GM21423 (cell line): Measurements from ENCODE around the gene NECAB3.
A peak's percentile ranks its signal among the peaks of the same experiment; 100 is the strongest.

Experiments
- ATAC-seq: cut with Tn5 transposase; IDR thresholded peaks from one replicate; pipeline ENCODE4 v1.9.1; 2021; ENCODE audit warnings: mild to moderate bottlenecking, moderate library complexity; ENCODE audit not compliant: unreplicated experiment

Gene NECAB3

GRCh38 chr20:33697129-33697528, 22.9 kb upstream of the NECAB3 start:
- no peak for ATAC-seq

- no peak for ATAC-seq
These were observed 22.2 kb upstream of the NECAB3 start for GRCh38 chr20:33696448-33696847.

DNA sequence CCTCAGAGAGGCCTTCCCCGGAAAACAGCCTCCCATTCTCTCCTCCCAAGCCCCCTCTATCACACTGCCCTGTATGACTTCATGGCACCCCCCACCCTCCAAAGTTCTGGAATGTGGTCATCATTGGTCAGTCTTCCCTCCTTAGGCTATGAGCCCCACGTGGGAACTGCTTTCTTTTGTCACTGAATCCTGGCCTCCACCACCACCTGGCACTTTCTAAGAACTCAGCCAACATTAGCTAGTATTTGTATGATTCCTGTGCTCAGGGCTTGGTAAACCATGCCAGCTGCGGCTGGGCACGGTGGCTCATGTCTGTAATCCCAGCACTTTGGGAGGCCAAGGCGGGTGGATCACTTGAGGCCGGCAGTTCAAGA, 20.4 kb upstream of the NECAB3 start:
- no peak for ATAC-seq

DNA sequence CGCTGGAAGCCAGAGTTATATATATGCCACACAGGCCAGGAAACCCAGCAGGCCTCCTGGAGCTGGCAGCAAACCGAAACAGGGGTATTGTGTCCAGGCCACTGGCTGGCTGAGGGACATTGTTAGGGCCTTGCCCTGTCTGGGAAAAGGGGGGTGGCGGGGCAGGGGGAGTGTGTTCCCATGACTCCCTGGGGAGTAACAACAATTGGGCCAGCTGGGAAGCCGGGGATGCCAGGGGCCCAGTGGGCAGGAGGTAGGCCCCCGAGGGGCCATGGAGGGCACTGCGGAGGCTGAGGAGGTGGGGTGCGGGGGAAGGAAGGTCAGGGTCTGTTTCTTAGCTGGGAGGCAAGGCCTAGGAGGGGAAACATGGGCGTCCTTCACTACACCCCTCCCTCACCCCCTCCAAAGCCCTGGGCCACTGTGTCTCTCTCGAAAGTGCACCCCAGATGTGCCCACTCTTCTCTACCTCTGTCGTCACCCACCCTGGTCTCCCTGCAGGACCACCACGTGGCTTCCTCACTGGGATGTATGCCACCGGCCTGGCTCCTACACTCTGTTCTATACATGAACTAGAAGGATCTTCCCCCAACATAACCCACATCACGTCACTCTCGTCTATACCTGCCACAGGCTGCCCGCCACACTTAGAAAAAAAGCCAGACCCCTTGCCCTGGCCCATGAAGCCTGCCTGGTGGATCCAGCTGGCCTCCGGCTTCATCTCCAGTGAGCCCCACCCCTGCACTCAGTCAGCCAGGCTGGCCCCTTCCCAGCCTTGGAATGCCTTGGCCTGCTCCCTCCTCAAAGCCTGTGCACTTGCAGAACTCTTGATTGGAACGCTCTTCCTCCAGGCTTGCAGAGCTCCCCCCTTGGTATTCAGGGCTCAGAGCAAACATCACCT, 19.8 kb upstream of the NECAB3 start:
- no peak for ATAC-seq

GRCh38 chr20:33693289-33693688, 19.1 kb upstream of the NECAB3 start:
- ATAC-seq, result no peak

DNA sequence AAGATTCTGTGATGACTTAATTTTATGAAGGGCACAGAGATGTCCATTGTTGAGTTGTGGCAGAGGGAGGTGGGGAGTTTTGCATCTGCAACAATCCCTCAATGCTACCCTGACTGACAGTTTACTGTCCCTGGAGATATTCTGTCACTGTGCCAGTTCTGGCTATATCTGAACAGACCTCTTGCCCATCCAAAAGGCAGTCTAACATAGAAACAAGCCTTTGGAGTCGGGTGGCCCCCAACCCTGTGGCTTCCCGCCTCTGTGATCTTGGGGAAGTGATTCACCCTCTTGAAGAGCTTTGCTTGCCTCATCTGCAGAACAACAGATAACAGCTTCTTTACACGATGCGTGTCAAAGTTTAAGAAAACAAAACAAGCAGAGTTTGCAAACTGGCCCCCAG, 15.7 kb upstream of the NECAB3 start:
- ATAC-seq, result no peak

DNA sequence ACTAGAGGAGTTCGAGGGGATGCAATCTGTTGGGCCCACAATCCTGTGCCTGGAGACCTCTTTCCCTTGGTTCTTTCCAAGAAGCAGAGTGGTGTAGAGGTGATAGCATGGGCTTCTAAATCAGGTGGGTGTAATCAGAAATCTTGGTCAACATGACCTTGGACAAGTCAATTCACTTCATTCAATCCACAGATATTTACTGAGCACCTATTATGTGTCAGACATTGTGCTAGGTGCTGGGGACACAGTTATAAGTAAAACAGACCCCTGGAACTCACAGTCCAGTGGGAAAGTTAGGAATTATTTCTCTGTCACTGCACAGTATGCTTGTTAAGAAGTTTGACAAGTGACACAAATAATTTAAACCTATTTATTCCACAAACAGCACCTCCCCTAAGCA, 15.3 kb upstream of the NECAB3 start:
- no peak for ATAC-seq

DNA sequence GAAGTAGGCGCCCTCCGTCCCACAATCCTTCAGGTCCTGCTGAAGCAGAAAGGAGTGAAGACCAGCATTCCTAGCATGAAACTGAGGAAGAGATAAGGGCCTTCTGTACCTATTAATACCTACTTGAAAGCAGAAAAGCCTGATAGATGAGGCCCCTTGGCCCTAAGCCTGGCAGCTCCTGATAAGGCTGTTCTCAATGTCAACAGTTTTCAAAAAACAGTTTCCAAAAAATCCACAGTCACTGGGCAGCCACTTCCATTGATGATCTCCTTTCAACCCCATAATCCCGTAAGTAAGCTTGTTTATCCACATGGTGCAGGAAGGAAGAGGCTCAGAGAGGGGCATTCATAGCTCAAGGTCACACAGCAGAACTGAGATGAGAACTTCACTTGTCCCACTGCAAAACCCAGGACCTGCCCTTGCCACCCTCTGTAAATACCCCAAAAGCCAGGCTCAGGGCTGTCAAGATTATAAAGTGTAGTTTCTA, 14.8 kb upstream of the NECAB3 start:
- no peak for ATAC-seq

- ATAC-seq, result no peak
These were observed 14.0 kb upstream of the NECAB3 start for GRCh38 chr20:33687993-33688937.

DNA sequence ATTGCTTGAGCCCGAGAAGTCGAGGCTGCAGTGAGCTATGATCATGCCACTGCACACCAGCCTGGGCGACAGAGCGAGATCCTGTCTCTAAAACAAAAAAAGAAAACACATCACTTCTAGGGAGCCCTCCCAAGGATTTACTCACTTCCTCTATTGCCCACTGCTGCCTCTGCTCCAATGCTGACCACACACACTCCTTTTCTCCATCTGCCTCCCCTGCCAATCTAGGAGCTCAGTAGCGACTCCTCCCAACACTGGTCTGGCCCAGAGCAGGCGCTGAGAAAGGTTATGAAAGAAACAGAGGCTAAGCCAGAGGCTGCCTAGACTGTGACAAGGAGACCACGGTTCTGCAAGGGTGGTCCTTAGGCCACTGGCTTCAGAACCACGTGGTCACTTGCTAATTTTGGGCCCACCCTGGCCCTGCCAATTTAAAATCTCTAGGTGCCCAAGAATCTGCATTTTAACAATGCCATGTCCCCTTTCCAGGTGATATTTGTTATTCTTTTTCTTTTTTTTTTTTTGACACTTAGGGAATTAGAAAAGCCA, 13.2 kb upstream of the NECAB3 start:
- no peak for ATAC-seq

- no peak for ATAC-seq
These were observed 12.7 kb upstream of the NECAB3 start for GRCh38 chr20:33686984-33687366.

DNA sequence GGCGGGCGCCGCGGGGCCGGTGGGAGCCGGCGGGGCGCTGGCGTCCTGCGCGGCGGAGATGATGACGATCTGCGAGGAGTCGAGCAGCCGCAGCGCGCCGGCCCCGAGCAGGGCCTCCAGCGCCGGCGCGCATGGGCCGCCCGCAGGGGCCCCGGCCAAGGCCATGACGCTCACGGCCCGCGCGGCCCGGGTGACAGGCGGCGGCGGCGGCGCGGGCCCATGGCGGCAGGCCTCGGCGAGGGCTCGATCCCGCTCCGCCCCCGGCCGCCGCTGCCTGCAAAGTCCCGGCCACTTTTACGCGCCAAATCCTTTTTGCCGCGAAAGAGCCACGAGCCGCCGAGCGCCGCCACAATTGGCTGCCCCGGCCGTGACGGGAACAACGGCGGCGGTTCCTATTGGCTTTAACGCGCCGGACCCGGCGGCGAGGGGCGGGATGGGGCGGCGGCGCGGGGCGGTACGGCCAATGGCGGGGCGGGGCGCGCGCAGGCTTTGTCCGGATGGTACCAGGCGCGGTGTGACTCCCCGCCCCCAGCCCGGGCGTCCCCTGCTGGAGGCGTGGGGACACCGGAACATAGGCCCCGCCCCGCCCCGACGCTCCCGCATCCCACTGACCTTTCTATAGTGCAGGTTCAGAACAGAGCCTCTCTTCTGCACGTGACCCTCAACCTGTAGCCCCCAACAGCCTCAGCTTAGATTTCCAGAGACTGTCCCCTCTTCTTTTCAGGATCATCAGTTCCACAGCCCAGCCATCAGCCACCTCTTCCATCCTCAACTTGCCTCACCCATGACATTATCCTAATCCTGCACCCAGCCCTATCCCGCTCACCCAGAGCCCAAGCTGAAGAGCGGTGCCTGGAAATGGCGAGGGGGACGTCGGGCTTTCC, 12.1 kb upstream of the NECAB3 start, which contains the start of gene E2F1:
Gene E2F1, minus strand, starts transcription at position 286 of the 884 bp plus-strand sequence. Its CDS starts 121 bp downstream, at position 165.
- peak; percentile 74 for ATAC-seq

DNA sequence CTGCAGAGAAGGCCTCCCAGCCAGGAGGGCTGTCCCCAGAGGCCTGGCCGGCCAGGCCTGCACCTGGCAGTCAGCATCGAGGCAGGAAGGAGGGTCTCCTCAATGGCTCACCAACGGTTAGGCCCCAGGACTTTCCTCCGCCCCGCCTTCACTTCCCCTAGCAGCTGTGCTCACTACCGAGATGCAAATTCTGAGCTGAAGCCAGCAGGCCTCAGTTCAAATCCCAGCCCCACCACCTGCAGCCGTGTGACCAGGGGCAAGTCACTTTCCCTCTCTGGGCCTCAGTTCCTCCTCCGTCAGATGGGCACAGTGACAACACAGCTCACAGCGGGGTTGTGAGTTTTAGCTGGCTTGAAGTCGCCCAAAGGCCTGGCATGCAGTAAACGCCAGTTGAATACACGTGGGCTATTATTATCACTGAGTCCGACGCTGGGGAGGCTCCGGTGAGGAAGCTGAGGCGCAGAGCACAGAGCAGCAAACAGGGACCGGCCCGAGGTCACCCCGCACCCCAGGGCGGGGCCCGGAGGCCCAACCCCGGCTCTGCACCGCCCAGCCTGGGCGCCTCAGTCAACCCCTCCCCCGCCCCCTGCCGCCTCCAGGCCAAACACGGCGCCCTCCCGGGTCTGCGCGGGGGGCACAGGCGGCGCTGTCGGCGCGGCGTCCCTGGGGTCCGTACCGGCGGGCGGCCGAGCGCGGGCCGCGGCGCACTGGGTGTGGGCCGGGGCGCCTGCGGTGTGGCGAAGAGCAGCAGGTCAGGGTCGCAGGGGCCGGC, 11.3 kb upstream of the NECAB3 start:
- ATAC-seq, result peak; percentile 38

DNA sequence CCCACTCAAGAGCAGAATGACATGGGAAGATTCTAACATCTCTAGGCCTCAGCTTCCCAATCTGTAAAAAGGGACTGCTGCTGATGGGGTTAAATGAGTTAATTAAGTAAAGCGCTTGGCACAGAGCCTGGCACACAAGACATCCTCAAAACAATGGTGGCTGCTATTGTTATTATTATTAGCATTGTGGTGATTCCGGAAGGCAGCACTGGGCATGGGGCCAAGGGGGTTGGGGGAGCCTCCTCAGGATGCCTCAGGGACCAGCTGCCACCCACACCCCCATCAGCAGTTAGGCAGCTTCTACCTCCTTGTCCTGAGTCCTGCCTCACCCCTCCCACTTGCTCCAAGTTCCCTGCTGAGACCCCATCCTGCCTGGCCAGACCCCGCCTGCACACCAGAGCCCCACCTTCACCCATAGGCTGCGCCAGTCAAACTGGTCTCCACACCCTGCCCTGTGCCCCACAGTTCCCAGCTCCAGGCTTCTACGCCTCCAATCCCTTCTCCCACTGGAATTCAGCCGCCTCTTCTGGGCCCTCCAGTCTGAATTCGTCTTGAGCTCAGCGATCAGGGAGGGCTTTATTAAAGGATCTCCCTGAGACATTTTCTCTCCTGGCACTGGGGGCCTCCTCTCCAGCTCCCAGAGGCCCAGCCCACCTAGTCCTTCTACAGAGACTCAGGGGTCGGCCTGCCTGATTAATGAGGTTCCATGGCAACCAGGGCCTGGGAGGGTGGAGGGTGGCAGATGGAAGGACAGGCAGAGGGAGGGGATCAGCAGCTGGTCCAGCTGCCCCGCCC, 10.5 kb upstream of the NECAB3 start:
- ATAC-seq, result no peak

DNA sequence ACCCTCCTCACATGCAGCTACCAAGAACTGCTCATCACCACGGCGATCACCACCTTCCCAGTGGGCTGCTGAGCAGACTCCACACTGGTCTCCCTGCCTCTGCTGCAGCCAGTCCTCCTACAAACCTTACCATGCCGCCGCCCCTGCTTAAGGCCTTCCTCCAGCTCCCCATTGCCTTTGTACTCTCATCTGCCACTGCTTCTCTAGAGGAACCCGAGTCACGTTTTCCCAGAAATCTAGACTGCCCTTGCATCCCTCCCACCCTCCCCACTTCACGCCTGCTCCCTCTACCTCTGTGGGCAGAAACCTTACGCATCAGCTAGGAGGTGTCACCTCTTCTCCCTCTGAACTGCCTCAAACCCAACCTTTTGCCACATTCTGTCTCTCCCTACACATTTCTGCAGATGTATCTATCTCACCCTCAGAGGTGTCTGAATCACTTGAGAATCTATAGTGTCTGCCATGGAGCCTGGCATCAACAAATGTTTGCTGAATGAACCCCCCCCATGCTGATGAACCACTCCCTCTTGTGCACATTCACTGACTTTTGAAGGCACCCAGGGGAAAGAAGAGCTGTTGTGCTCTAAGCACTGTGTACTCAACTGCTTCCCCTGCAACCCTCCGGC, 7.6 kb upstream of the NECAB3 start:
- no peak for ATAC-seq

DNA sequence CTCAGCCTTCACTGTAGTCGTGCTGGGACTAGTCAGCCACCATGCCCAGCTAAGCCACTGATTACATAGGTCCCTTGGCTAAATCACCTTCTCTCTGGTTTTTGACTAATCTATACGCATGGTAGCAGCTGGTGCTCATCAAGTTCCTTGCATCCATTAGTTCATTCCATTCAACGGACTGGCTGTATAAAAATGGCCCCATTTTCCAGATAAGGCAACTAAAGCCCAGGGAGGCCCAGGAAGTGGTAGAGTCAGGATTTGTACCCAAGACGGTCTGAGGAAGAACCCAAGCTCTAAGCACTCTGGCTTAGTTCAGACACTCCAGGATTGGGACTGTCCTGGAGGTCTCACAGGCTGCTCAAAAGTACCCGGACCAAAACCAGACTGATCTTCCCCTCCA, 7.1 kb upstream of the NECAB3 start:
- no peak for ATAC-seq

GRCh38 chr20:33680686-33681085, 6.5 kb upstream of the NECAB3 start:
- ATAC-seq, result no peak

DNA sequence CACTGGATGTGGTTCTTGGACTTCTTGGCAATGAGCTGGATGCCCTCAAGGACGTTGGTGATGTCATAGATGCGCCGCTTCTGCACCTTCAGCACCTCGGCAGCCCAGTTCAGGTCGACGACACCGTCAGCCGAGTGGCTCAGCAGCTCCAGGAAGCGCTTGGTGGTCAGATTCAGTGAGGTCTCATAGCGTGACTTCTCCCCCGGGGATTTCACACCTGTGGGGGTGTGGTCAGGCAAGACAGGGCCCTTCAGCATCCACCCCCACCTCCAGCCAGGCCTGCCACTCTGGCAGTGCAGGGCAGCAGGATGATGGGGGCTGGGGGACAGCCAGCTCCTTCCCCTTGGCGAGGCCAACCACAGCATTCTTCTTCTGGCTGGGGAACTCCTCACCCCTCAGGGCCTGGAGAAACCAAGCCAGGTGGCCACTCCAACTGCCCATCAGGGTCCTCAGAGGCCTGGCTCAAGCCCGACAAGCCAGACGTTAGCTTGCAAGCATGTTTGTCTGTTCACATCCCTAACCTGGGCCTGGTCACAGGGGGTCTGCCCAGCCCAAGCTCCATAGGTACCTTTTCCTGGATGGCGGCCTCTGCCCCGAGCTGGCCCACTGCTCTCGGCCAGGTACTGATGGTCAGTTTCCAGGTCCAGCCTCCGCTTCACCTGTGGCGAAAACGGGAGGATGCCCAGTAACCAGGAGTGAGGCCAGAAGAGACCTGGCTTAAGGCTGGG, 5.7 kb upstream of the NECAB3 start:
- ATAC-seq, result peak; percentile 67
